Measurements from ENCODE around the gene CCDC141. TPM values are rescaled to one million over a fixed set of nuclear protein-coding genes. Genes with fewer than 3 reads are reported as not detected.
A peak's percentile ranks its signal among the peaks of the same experiment; 100 is the strongest.

CCDC141 gene
- total RNA-seq, 1 donor from 2014 or later, result 116 TPM

DNA sequence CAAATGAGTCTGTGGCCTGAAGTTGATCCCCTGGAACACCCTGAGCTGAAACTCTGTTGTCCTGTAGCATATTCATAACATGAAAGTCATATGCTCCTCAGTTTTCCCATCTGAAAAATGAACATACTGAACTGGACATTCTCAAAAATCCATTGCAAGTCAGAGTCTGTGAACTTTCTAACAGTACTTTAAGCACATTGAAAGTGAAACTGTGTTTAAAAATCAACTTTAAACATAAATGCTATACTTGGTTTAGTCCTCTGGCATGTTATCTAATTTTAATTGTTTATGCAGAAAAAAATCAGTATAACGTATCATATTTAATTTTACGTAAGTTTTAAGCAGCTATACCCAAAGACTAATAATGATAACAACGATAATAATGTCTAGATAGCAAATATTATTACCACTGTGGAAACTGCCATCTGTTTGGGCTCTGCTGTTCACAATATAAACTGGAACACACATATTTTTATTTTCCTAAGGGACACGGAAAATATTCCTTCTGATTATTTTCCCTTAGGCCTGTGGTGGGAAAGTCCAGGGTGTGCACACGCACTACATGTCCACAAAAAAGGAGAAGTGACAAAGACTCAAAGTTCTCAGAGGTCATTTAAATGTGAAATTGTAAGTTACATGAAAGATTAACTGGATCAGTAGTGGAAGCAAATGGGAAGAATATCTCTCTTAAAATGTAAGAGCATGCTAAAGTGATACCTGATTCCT, 186.6 kb downstream of the CCDC141 start:
- DNase-seq (ENCODE audit: missing footprints), result no peak
- intact Hi-C loops (cut with DNase I), result no loop called here
- no peak for ATAC-seq

DNA sequence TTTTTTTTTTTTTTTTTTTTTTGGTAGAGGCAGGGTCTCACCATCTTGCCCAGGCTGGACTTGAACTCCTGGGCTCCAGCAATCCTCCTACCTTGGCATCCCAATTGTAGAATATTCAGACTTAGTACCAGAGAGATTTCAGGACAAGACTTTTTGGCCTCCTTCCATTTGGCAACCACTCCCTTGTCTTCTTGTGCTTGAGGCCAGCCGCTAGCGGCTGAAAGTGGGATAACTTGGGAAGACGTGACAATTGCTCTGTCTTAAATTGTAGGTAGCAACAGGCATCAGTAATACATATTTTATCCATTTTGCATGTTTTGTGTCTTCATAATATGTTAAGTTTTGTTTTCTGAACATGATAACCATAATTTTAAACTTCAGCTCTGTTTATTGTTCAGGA, 189.4 kb downstream of the CCDC141 start:
- peak; percentile 42 for ATAC-seq
- no peak for DNase-seq (ENCODE audit: missing footprints)
- intact Hi-C loops (cut with DNase I), result loop anchor here (2.0 kb wide), 1 partner anchor 54 kb away; the partner anchor contains the start of gene TTN

- intact Hi-C loops (cut with DNase I), result loop anchor here (2.0 kb wide), 1 partner anchor 53 kb away; the partner anchor contains the start of gene TTN
- DNase-seq (ENCODE audit: missing footprints) (no peak), ATAC-seq (peak; percentile 29)
Measured at GRCh38 chr2:178859730-178860129, 190.2 kb downstream of the CCDC141 start.

DNA sequence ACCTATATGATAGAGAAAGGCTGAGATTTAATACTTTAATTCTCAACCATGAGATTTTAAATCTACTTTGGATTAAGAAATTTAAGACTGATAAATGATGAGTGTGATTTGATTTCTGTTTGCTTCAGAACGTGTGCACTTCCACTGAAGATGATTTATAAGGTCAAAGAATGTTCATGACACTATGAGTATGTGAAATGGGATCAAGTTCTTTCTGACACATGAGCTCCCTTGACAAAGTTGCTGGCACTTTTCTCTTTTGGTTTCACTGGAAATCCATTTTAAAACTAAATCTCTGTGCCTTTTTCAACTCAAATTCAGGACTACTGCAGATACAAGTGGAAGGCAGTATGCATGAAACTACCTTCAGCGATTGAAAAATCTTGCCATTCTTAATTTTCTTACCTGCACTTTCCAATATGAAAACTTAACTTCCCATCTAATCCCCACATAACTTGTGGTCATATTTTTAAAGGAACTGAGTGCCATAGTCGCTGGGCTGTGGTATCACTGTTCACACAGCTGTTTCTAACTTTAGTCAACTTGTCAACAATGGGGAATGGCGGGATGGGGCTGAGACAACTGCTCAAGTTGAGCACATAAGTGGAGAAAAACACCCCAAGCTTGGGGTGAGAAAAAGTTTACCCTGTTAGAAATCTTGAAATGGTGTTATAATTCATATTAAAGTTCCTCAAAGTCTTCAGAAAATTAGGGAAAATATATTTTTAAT, 190.9 kb downstream of the CCDC141 start:
- intact Hi-C loops (cut with DNase I), result no loop called here
- no peak for DNase-seq (ENCODE audit: missing footprints)
- ATAC-seq, result no peak

DNA sequence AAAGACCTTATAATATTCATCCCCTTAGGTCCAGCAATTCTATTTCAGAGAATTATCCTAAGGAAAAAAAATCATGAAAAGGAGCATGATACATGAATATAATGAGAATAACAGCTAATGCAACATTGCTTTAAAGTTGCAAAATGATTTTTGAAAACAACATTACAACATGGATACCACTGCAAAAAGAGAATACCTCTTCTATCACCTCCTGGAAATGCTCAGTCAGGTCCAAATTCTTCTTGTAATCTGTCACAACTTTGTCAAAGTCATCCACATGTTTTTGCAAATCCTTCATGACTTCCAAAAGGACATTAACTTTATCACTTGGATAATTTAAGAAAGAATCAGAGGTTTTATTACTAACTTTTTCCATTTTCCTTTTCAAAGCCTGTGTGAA, 194.8 kb downstream of the CCDC141 start:
- intact Hi-C loops (cut with DNase I), result no loop called here
- DNase-seq (ENCODE audit: missing footprints) (no peak), ATAC-seq (no peak)

DNA sequence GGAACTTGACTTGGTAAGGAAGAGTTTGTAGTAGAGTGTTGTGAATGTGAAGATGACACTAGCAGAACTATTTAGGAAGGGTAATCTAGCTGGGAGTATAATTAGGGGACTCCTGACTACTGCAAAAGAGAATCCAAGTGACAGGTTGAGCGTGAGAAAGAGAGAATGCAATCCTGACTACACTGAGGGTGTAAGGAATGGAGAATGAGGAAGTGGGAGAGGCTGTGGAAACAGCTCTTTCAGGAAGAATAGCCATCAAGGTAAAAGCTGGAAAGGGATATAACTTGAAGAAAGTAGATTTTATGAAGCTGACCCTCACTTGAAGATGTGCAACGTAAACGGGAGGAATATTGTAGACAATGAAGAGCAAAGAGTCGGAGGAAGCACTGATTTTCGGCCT, 201.6 kb downstream of the CCDC141 start:
- intact Hi-C loops (cut with DNase I), result no loop called here
- ATAC-seq, result no peak
- no peak for DNase-seq (ENCODE audit: missing footprints)

DNA sequence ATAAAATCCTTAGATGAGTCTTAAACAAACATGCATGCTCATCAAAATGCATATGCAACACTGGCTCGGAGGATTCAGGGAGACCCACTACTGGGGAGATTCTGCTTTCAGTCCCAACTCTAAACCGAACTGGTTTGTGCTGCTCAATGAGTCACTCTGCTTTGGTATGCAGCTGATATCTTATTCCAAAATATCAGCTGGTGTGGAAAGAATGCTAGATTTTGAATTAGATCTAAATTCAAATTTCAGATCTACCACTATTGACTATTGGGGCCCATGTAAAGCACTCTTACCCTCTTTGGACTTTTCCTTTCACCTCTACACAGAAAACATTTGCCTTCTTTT, 203.5 kb downstream of the CCDC141 start:
- no peak for ATAC-seq
- DNase-seq (ENCODE audit: missing footprints), result no peak
- intact Hi-C loops (cut with DNase I), result no loop called here

- DNase-seq (ENCODE audit: missing footprints) (no peak), ATAC-seq (peak; percentile 42)
- intact Hi-C loops (cut with DNase I), result no loop called here
Measured at GRCh38 chr2:178845566-178846457, 204.1 kb downstream of the CCDC141 start.

GRCh38 chr2:178844701-178845100, 205.2 kb downstream of the CCDC141 start:
- intact Hi-C loops (cut with DNase I), result no loop called here
- no peak for DNase-seq (ENCODE audit: missing footprints)
- ATAC-seq, result peak; percentile 67

GRCh38 chr2:178844269-178844668, 205.7 kb downstream of the CCDC141 start:
- peak; percentile 60 for ATAC-seq
- intact Hi-C loops (cut with DNase I), result no loop called here

GRCh38 chr2:178843697-178844096, 206.2 kb downstream of the CCDC141 start:
- DNase-seq (ENCODE audit: missing footprints) (no peak), ATAC-seq (no peak)
- intact Hi-C loops (cut with DNase I), result no loop called here

More at GRCh38 chr2:178844269-178844668, 205.7 kb downstream of the CCDC141 start:
- DNase-seq (ENCODE audit: missing footprints), result no peak

GRCh38 chr2:178836807-178837206, 213.1 kb downstream of the CCDC141 start:
- intact Hi-C loops (cut with DNase I), result no loop called here

GRCh38 chr2:178834086-178834485, 215.9 kb downstream of the CCDC141 start:
- ATAC-seq, result peak; percentile 62
- DNase-seq (ENCODE audit: missing footprints), result no peak
- intact Hi-C loops (cut with DNase I), result no loop called here

More at GRCh38 chr2:178836807-178837206, 213.1 kb downstream of the CCDC141 start:
- ATAC-seq, result no peak
- no peak for DNase-seq (ENCODE audit: missing footprints)

GRCh38 chr2:178833382-178833781, 216.6 kb downstream of the CCDC141 start:
- intact Hi-C loops (cut with DNase I), result no loop called here
- ATAC-seq (no peak), DNase-seq (ENCODE audit: missing footprints) (no peak)

DNA sequence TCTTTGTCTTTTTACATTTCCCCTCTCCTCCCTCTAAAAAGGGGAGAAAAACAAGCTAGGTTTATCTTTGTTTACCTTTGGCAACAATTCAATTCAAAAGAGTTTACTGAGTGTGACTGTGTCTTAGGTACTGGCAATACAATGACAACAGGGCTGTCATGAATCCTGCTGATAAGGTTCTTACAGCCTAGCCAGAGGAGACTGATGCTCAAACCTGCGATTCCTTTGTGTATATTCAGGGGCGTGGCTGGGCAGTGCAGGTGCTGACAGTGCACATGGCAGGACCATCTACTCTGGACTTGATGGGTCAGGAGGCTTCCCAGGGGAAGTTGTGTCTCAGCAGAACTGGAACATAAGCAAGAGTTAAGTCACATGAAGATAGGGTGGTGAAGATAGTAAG, 219.5 kb downstream of the CCDC141 start:
- intact Hi-C loops (cut with DNase I), result no loop called here
- no peak for ATAC-seq
- no peak for DNase-seq (ENCODE audit: missing footprints)

GRCh38 chr2:178829981-178830380, 220.0 kb downstream of the CCDC141 start:
- no peak for ATAC-seq
- intact Hi-C loops (cut with DNase I), result no loop called here
- DNase-seq (ENCODE audit: missing footprints), result no peak

DNA sequence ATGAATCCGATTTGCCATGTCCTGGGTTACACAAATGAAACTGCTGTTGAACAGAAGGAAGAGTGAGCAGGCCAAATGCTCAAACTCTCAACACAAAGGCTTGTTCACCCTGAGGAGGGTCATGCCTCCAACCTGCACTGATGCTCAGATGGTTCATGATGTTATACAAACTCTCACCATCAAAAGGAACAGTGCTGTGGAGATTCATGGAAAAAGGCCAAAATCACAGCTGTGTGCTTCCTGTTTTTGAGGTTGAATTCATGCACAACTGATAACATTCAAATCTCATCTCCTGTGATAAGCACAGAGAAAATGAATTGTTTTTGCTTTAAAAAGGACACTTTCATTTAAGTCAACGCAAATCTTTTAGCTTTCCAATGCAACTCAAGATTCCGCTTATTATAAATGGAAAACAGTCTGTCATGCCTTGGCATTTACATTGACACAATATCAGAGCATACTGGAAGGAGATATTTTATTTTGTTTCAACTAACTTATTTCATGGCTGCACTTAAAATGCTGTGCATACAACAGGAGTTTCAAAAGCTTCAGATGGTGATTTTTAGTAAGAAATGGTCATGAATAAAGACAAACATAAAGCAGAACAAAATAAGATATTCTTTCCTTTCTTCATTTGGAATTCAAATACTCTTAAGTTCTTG, 220.5 kb downstream of the CCDC141 start:
- DNase-seq (ENCODE audit: missing footprints), result no peak
- no peak for ATAC-seq
- intact Hi-C loops (cut with DNase I), result no loop called here

DNA sequence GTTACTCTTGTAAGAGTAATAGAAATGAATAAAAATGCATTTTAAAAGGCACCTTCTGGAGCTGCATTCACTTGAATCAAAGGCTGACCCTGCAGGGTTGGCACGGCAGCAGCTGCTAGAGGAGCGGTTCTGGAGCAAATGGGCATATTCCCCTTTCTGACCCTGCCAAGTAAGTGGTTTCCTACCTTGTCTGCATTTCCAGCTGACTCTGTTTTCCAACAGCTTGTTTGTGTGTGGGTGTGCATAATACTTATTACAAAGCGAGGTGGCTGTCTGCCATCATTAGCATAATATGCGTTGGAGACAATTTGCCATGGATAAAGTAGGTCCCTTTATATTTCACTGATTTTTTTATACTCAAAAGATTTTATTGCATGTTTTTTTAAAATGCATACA, 221.5 kb downstream of the CCDC141 start:
- intact Hi-C loops (cut with DNase I), result no loop called here
- DNase-seq (ENCODE audit: missing footprints), result no peak
- ATAC-seq, result no peak

Measured in Right ventricle myocardium inferior (tissue), 1 donor.